IMR-90 (cell line): Measurements from ENCODE around the gene ADGRL4. TPM values are rescaled to one million over a fixed set of nuclear protein-coding genes. Genes with fewer than 3 reads are reported as not detected.

Experiments used
- ATAC-seq: fragments of 200-7000 bp; cut with Tn5 transposase; 2 replicates; pipeline ENCODE4 v1.9.1; 2020; ENCODE audit warnings: low read depth, mild to moderate bottlenecking, moderate library complexity
- BruUV-seq: library from RNA; stranded (reverse); fragments of 400-500 nt; replicated peaks from 2 replicates; lab custom pipeline; 2021; lab: Mats Ljungman, UMichigan
- CTCF ChIA-PET: fragments of 300-600 bp; formaldehyde crosslinking; extraction: SDS; loops from one replicate; lab custom pipeline; 2021; ENCODE audit warnings: antibody characterized with exemption; lab: Yijun Ruan, JAX
- POLR2A ChIA-PET: fragments of 300-600 bp; sonication (Branson Sonifier 250); formaldehyde crosslinking; loops from one replicate; lab custom pipeline; 2022; ENCODE audit warnings: antibody characterized with exemption; ENCODE audit not compliant: unreplicated experiment; lab: Charles Lee
- DNase-seq: peaks from one replicate; pipeline ENCODE4 v3.0.0; 2013
- H2AFZ ChIP-seq: replicated peaks from 2 replicates; pipeline ENCODE3; 2013; ENCODE audit warnings: low read length, mild to moderate bottlenecking; ENCODE audit not compliant: poor library complexity
- H2AK5ac ChIP-seq: 2 replicates; pipeline ENCODE4 v1.6.1; 2013; ENCODE audit warnings: low read depth, low read length, inconsistent platforms
- H2AK9ac ChIP-seq: replicated peaks from 2 replicates; pipeline ENCODE3; 2013; ENCODE audit warnings: mild to moderate bottlenecking, low read depth, low read length, moderate library complexity; ENCODE audit not compliant: poor library complexity
- H2BK120ac ChIP-seq: 2 replicates; pipeline ENCODE4 v1.6.1; 2013; ENCODE audit warnings: low read depth, low read length, inconsistent platforms
- H2BK15ac ChIP-seq: 3 replicates; pipeline ENCODE4 v1.6.1; 2013; ENCODE audit warnings: low read depth, low read length, inconsistent platforms
- H2BK20ac ChIP-seq: 2 replicates; pipeline ENCODE4 v1.6.1; 2013; ENCODE audit warnings: low read depth, mild to moderate bottlenecking, inconsistent platforms, low read length, moderate library complexity
- H2BK5ac ChIP-seq: 2 replicates; pipeline ENCODE4 v1.6.1; 2013; ENCODE audit warnings: mild to moderate bottlenecking, low read depth, low read length, inconsistent platforms; ENCODE audit not compliant: poor library complexity, severe bottlenecking
- H3K14ac ChIP-seq: replicated peaks from 2 replicates; pipeline ENCODE4 v1.6.1; 2013; ENCODE audit warnings: low read depth, low read length, inconsistent platforms
- H3K18ac ChIP-seq: 2 replicates; pipeline ENCODE4 v1.6.1; 2013; ENCODE audit warnings: low read depth, low read length, control low read depth
- H3K23ac ChIP-seq: 2 replicates; pipeline ENCODE4 v1.6.1; 2013; ENCODE audit warnings: low read depth, low read length, inconsistent platforms
- H3K27ac ChIP-seq: 2 replicates; pipeline ENCODE4 v1.5.1; 2013; ENCODE audit warnings: mild to moderate bottlenecking, control low read depth, low read length; ENCODE audit not compliant: insufficient read depth
- H3K27me3 ChIP-seq: 2 replicates; pipeline ENCODE4 v1.6.1; 2013; ENCODE audit warnings: low read length; ENCODE audit not compliant: control insufficient read depth, insufficient read depth
- H3K36me3 ChIP-seq: 2 replicates; pipeline ENCODE4 v1.6.1; 2013; ENCODE audit warnings: low read length, mixed read lengths; ENCODE audit not compliant: control insufficient read depth, insufficient read depth
- H3K4ac ChIP-seq: 2 replicates; pipeline ENCODE4 v1.6.1; 2013; ENCODE audit warnings: low read depth, low read length, inconsistent platforms
- H3K4me1 ChIP-seq: 2 replicates; pipeline ENCODE4 v1.6.1; 2013; ENCODE audit warnings: low read length, mixed read lengths; ENCODE audit not compliant: control insufficient read depth, insufficient read depth
- H3K4me2 ChIP-seq: 2 replicates; pipeline ENCODE4 v1.6.1; 2013; ENCODE audit warnings: low read depth, mild to moderate bottlenecking, control low read depth, low read length, moderate library complexity
- H3K4me3 ChIP-seq: 2 replicates; pipeline ENCODE4 v1.5.1; 2013; ENCODE audit warnings: low read depth, mild to moderate bottlenecking, control low read depth, low read length, moderate library complexity; ENCODE audit not compliant: insufficient read depth
- H3K56ac ChIP-seq: 2 replicates; pipeline ENCODE4 v1.6.1; 2013; ENCODE audit warnings: low read length, inconsistent platforms; ENCODE audit not compliant: insufficient read depth; ENCODE audit errors: extremely low read depth
- H3K79me1 ChIP-seq, 2 experiments: 2 replicates each; pipeline ENCODE4 v1.6.1; 2013; ENCODE audit warnings: low read length in 2 of 2, inconsistent platforms in 1 of 2, low read depth in 1 of 2
- H3K9ac ChIP-seq: 2 replicates; pipeline ENCODE4 v1.6.1; 2013; ENCODE audit warnings: low read depth, low read length, control low read depth
- H3K9me1 ChIP-seq: 2 replicates; pipeline ENCODE4 v1.6.1; 2013; ENCODE audit warnings: low read length, inconsistent platforms; ENCODE audit not compliant: insufficient read depth
- H3K9me3 ChIP-seq: 2 replicates; pipeline ENCODE4 v1.6.1; 2013; ENCODE audit warnings: low read length; ENCODE audit not compliant: control insufficient read depth, insufficient read depth
- H4K20me1 ChIP-seq: 2 replicates; pipeline ENCODE4 v1.6.1; 2013; ENCODE audit warnings: low read length, inconsistent platforms; ENCODE audit not compliant: insufficient read depth
- H4K5ac ChIP-seq: 2 replicates; pipeline ENCODE4 v1.6.1; 2013; ENCODE audit warnings: mild to moderate bottlenecking, low read depth, low read length, control low read depth
- H4K8ac ChIP-seq, 2 experiments: 2 replicates each; pipeline ENCODE4 v1.6.1; 2013; ENCODE audit warnings: low read depth in 2 of 2, low read length in 2 of 2, control low read depth in 1 of 2, inconsistent platforms in 1 of 2
- H4K91ac ChIP-seq: 2 replicates; pipeline ENCODE4 v1.6.1; 2013; ENCODE audit warnings: low read depth, low read length, inconsistent platforms; ENCODE audit not compliant: insufficient read depth
- BHLHE40 ChIP-seq: fragments of 150-350 bp; IDR thresholded peaks from 2 replicates; pipeline ENCODE4 v1.6.1; 2016; ENCODE audit warnings: mild to moderate bottlenecking, low read depth, low read length
- CEBPB ChIP-seq: IDR thresholded peaks from 2 replicates; pipeline ENCODE4 v1.6.1; 2012; ENCODE audit warnings: low read depth, low read length, improper control_type of control experiment
- CHD1 ChIP-seq: IDR thresholded peaks from 2 replicates; pipeline ENCODE4 v1.6.1; 2012; ENCODE audit warnings: low read depth, low read length, improper control_type of control experiment
- CTCF ChIP-seq: conservative IDR thresholded peaks from 2 replicates; pipeline ENCODE4 v1.5.1; 2012; ENCODE audit warnings: mild to moderate bottlenecking, low read depth, low read length, improper control_type of control experiment
- ELK1 ChIP-seq: fragments of 150-350 bp; IDR thresholded peaks from 2 replicates; pipeline ENCODE4 v1.6.1; 2016; ENCODE audit warnings: low read depth, mild to moderate bottlenecking, low read length, moderate library complexity, borderline replicate concordance
- FOS ChIP-seq: fragments of 150-350 bp; IDR thresholded peaks from 2 replicates; pipeline ENCODE4 v1.6.1; 2016; ENCODE audit warnings: low read depth, low read length
- MAFK ChIP-seq: IDR thresholded peaks from 2 replicates; pipeline ENCODE4 v1.6.1; 2012; ENCODE audit warnings: low read depth, low read length, improper control_type of control experiment
- MAZ ChIP-seq: IDR thresholded peaks from 2 replicates; pipeline ENCODE4 v1.6.1; 2012; ENCODE audit warnings: low read depth, mild to moderate bottlenecking, low read length, improper control_type of control experiment, moderate library complexity, borderline replicate concordance
- MXI1 ChIP-seq: IDR thresholded peaks from 2 replicates; pipeline ENCODE4 v1.6.1; 2012; ENCODE audit warnings: low read depth, mild to moderate bottlenecking, low read length, moderate library complexity, borderline replicate concordance
- NFE2L2 ChIP-seq: fragments of 150-350 bp; IDR thresholded peaks from 2 replicates; pipeline ENCODE4 v1.6.1; 2016; ENCODE audit warnings: low read depth, mild to moderate bottlenecking, low read length
- POLR2A ChIP-seq: IDR thresholded peaks from 2 replicates; pipeline ENCODE4 v1.6.1; 2012; ENCODE audit warnings: mild to moderate bottlenecking, low read depth, low read length
- RAD21 ChIP-seq: IDR thresholded peaks from 2 replicates; pipeline ENCODE4 v1.6.1; 2012; ENCODE audit warnings: low read length, improper control_type of control experiment
- RCOR1 ChIP-seq: IDR thresholded peaks from 2 replicates; pipeline ENCODE4 v1.6.1; 2012; ENCODE audit warnings: mild to moderate bottlenecking, low read length, improper control_type of control experiment; ENCODE audit not compliant: insufficient replicate concordance
- RFX5 ChIP-seq: IDR thresholded peaks from 2 replicates; pipeline ENCODE4 v1.8.0; 2012; ENCODE audit warnings: low read depth, mild to moderate bottlenecking, low read length, moderate library complexity
- SMC3 ChIP-seq: fragments of 150-350 bp; IDR thresholded peaks from 2 replicates; pipeline ENCODE4 v1.6.1; 2016; ENCODE audit warnings: low read depth, mild to moderate bottlenecking, antibody characterized with exemption, low read length, moderate library complexity
- USF2 ChIP-seq: fragments of 150-350 bp; IDR thresholded peaks from 2 replicates; pipeline ENCODE4 v1.6.1; 2017; ENCODE audit warnings: mild to moderate bottlenecking, antibody characterized with exemption, low read length, low read depth
- dilution Hi-C: fragments of 300-500 bp; cut with HindIII; formaldehyde crosslinking; loops from one replicate; pipeline ENCODE4 v1.14.3; 2018; ENCODE audit warnings: low sequenced_read_pairs; ENCODE audit not compliant: unreplicated experiment
- in situ Hi-C: fragments of 300-500 bp; cut with MboI; formaldehyde crosslinking; loops from 3 replicates; pipeline ENCODE4 v1.14.3; 2019; ENCODE audit warnings: low sequenced_read_pairs, inconsistent platforms, mixed read lengths
- intact Hi-C: fragments of 100-400 bp; cut with micrococcal nuclease; formaldehyde crosslinking; loops from 2 replicates; pipeline ENCODE4 v1.10.0; 2022
- polyA plus RNA-seq, 3 experiments: library from polyadenylated mRNA; depleted of rRNA; stranded (reverse); fragments of >200 nt; gene quantifications; 2 replicates each; pipeline ENCODE4 v1.2.3, GENCODE V29; 2012; ENCODE audit warnings: low replicate concordance in 1 of 3
- total RNA-seq: library from RNA; depleted of rRNA; stranded (reverse); fragments of >200 nt; gene quantifications from 2 replicates; pipeline ENCODE4 v1.2.3, GENCODE V29; 2012

ADGRL4 gene
- total and polyA plus RNA-seq, 2 of the 4 experiments (the other 2 are of a cell fraction) = 3.2 to 4.5 TPM

- DNase-seq (no peak), ATAC-seq (no peak)
- dilution Hi-C loops (no loop called here), intact Hi-C loops (no loop called here), in situ Hi-C loops (no loop called here)
- Histone ChIP-seq H3K14ac (no peak overlapping the region), H3K36me3 (no peaks in the 10 kb centered on the region), H2BK120ac (no peak overlapping the region), H4K20me1 (no peaks in the 10 kb centered on the region), H3K56ac (no peak overlapping the region), H2BK20ac (no peak overlapping the region), H3K9ac (no peak overlapping the region), H2AK9ac (no peak overlapping the region), H3K79me1 (no peaks in the 10 kb centered on the region), H4K8ac (no peak overlapping the region), H4K5ac (no peak overlapping the region), H3K9me1 (no peaks in the 10 kb centered on the region), H3K4me3 (no peak overlapping the region), H2BK5ac (no peak overlapping the region), H3K27me3 (no peaks in the 10 kb centered on the region), H2AFZ (no peak overlapping the region), H3K27ac (no peak overlapping the region), H3K18ac (no peak overlapping the region), H2BK15ac (no peak overlapping the region), H3K23ac (no peak overlapping the region), H4K91ac (no peak overlapping the region), H2AK5ac (no peak overlapping the region), H3K4ac (no peak overlapping the region), H3K4me2 (no peak overlapping the region), H3K9me3 (no peaks in the 10 kb centered on the region), H3K4me1 (no peaks in the 10 kb centered on the region)
- POLR2A ChIA-PET = no interaction called here
- no TSS peak for BruUV-seq
- no peak for TF ChIP-seq CHD1
- TF ChIP-seq CEBPB = no peak
- no peak for TF ChIP-seq RCOR1
- TF ChIP-seq MAFK = no peak
- TF ChIP-seq BHLHE40 = no peak
- no peak for TF ChIP-seq POLR2A
- no peak for TF ChIP-seq RFX5
- TF ChIP-seq FOS = no peak
- TF ChIP-seq MAZ = no peak
- no peak for TF ChIP-seq ELK1
- no peak for TF ChIP-seq MXI1
- no peak for TF ChIP-seq SMC3
- no peak for TF ChIP-seq CTCF
- TF ChIP-seq USF2 = no peak
- no peak for TF ChIP-seq RAD21
- no peak for TF ChIP-seq NFE2L2
- CTCF ChIA-PET = no interaction called here
Observed at GRCh38 chr1:78855258-78855657, 151.3 kb downstream of the ADGRL4 start.
